Left colon (tissue), 2 donors: ENCODE measurements around the gene CCNJ. TPM values are rescaled to one million over a fixed set of nuclear protein-coding genes. Genes with fewer than 3 reads are reported as not detected.
"Not testable (repeated sequence)": the region's sequence is repeated elsewhere in the genome, so short reads cannot be mapped to it uniquely, and the experiment has no call there.

Experiments
- ATAC-seq: fragments of 200-7000 bp; cut with Tn5 transposase; one replicate; pipeline ENCODE4 v1.9.1; 2020; ENCODE audit warnings: mild to moderate bottlenecking, moderate library complexity
- DNase-seq, 2 donors: peaks; one replicate each; pipeline ENCODE4 v3.0.0-alpha.2; 2020
- intact Hi-C, 2 donors: fragments of 100-400 bp; cut with DNase I in 1 of 2; cut with micrococcal nuclease in 1 of 2; formaldehyde crosslinking; loops; one replicate each; pipeline versions ENCODE4 v1.11.2 to v1.14.0; 2022; cut with DNase I, micrococcal nuclease
- total RNA-seq, 2 donors: library from RNA; stranded (reverse); fragmentation: NEBNext Ultra II Directional; extraction: Animal tissue kit (Norgen Biotek cat#: 25700); gene quantifications; one replicate each; pipeline ENCODE4 v1.2.1, GENCODE V29; 2021
- donor health status: DM: no; HTN: no; CAD: no.
- donor health status: DM: yes; HTN: yes; CAD: no.

The CCNJ gene
- total RNA-seq, 2 donors from 2014 or later: 5.9 to 6.4 TPM

DNA sequence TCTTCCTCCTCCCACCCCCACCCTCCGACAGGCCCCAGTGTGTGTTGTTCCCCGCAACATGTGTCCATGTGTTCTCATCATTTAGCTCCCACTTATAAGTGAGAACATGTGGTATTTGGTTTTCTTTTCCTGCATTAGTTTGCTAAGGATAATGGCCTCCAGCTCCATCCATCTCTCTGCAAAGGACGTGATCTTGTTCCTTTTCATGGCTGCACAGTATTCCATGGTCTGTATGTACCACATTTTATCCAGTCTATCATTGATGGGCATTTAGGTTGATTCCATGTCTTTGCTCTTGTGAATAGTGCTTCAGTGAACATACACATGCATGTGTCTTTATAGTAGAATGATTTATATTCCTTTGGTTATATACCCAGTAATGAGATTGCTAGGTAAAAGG, 4.5 kb downstream of the CCNJ start:
- DNase-seq, intact Hi-C loops, ATAC-seq: not testable (repeated sequence)

GRCh38 chr10:96049340-96049739, 6.0 kb downstream of the CCNJ start:
- intact Hi-C loops: no loop called here
- ATAC-seq (no peak), DNase-seq (no peak)

- ATAC-seq: no peak
- intact Hi-C loops: no loop called here
These were observed 10.6 kb downstream of the CCNJ start for GRCh38 chr10:96053985-96054384.

DNA sequence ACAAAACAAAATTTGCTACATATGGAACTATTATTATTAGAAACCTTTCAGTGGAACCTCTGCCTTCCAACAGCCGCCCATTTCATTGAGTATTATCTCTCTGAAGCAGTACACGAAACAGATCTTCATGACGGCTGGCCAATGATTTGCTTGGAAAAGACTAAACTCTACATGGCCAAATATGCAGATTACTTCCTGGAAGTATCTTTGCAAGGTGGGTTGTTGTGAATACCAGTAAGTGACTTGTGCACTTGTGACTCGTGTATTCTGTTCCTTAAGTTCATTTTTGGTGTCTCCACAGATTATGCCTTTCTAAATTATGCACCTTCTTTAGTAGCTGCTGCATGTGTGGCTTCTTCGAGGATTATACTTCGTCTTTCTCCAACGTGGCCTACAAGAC, 13.4 kb downstream of the CCNJ start:
- intact Hi-C loops: no loop called here
- DNase-seq (no peak), ATAC-seq (no peak)

More at GRCh38 chr10:96053985-96054384, 10.6 kb downstream of the CCNJ start:
- no peak for DNase-seq

DNA sequence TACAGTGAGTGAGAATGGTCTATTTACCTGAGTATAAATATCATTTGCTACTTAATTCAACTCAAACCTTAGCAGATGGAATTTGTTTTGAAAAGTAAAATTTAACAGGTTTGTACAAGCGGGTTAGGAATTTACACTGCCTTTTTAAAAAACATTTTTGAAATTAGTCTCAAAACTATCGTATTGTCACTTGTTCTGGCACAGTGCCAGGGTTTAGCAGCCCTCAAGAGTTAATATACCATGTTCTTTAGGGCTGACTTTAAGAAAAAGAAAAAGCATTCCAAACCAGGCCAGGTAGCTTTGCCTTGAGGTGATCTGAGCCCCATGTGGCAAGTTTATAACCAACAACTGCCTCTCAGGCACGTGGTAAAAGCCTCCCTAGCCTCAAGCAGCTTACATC, 17.8 kb downstream of the CCNJ start:
- intact Hi-C loops: no loop called here

DNA sequence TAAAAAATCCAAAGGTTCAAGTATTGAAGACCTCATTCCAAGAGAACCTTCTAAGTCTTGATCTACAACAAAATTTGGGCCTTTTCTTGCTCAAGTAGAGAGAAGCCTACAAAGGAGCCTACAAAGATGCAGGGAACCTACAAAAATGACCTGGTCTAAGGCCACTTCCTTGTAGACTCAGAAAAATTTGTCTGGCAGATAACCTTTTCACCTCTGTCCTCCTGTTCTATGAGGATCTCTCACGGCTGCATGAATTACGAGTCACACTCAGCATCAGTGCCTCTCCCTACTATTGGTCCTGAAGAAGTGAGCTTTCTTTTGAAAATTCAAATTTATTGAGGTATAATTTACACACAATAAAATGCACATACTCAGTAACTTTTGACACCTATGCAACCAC, 29.3 kb downstream of the CCNJ start:
- intact Hi-C loops: no loop called here
- ATAC-seq (no peak), DNase-seq (no peak)

More for the DNA sequence above, 17.8 kb downstream of the CCNJ start:
- no peak for ATAC-seq
- no peak for DNase-seq

DNA sequence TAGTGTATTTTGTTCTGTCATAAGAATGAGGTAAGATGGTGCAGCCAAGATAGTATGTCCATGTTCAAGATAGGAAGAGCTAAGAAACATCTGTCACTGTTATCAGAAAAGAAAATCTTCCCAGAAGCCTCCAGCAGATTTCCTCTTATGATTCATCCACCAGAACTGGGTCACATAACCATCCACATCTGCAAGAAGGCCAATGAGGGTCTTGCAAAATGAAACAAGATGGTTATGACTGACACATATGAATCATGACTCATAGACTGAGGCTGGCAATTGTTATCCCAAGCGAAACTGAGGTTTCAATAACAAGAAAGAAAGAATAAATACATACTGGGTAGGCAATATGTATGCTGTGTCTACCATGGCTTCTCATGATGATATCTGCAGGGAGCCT, 30.3 kb downstream of the CCNJ start:
- intact Hi-C loops: no loop called here
- ATAC-seq (no peak), DNase-seq (no peak)

GRCh38 chr10:96074776-96075175, 31.4 kb downstream of the CCNJ start:
- DNase-seq (no peak), ATAC-seq (no peak)
- intact Hi-C loops: no loop called here

DNA sequence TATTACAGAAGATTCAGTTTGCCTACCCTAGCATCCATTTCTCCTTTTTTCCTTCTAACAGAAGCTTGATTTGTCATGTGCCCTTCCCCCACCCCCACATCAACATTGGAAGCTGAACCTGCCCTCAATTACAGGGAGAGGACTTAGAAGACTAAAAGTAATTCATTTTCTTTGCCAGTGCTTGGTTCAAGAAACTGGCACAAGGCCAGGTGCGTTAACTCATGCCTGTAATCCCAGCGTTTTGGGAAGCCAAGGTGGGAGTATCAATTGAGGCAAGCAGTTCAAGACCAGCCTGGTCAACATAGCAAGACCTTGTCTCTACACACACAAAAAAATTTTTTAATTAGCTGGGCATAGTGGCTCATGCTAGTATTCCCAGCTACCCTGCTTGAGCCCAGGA, 32.6 kb downstream of the CCNJ start:
- intact Hi-C loops: no loop called here
- ATAC-seq: no peak
- DNase-seq: no peak

GRCh38 chr10:96077156-96077555, 33.8 kb downstream of the CCNJ start:
- DNase-seq (no peak), ATAC-seq (no peak)
- intact Hi-C loops: no loop called here

DNA sequence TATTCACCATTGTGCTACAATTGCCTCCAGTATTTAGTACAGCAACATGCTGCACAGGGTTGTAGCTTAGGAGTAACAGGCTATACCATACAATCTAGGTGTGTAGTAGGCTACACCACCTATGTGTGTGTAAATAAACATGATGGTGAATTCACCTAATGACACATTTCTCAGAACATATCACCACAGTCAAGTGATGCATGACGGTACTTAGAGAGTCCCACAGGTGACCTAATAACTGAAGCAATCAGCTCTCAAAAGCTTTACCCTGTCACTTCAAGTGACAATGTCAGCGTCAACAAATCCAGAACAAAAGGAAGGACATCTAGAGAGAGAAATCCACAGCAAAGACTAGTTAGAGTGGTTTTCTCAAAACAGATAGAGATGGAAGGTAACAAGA, 38.8 kb downstream of the CCNJ start:
- intact Hi-C loops: no loop called here
- no peak for DNase-seq
- no peak for ATAC-seq

GRCh38 chr10:96082748-96083147, 39.4 kb downstream of the CCNJ start:
- ATAC-seq: no peak
- intact Hi-C loops: no loop called here

GRCh38 chr10:96089116-96089515, 45.7 kb downstream of the CCNJ start:
- ATAC-seq (peak; percentile 62), DNase-seq (no peak)
- intact Hi-C loops: no loop called here

More at GRCh38 chr10:96082748-96083147, 39.4 kb downstream of the CCNJ start:
- no peak for DNase-seq

DNA sequence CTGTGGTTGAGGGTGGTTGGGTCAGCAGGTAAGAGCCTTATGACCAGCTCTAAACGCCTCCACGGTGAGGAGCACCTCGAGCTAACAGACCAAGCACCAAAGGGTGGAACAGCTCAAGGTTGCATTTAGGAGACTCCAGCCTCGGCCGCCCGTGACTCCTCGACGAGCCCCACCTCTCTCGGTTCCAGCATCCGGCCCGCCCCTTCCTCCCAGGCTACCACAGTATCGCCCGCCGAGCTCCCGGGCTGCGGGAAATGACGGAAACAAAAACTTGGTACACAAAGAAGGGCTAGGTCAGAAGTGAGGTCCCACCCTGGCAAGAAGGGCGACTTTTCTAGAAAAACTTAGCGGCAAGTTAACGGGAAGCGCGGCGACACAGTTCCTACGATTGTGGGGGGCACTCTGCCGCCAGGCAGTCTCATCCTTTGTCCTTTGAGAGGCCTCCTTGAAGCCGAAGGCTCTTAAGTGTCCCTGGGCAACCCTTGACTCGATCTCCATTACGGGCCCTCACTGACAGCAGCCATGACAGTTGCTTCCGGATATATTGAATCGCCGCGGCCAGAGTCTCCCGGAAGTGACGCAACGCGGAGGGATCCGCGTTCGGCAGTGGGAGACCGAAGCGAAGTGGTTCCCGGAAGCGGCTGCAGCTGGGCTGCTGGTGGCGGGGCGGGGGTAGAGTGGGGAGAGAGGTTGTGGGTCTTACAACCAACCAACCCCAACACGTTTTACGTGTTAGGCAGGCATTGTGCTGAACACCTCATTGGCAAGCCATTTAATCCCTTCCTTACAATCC, 46.5 kb downstream of the CCNJ start:
- ATAC-seq (peak; percentile 93), DNase-seq (peak; percentile 92 to 95)
- intact Hi-C loops: no loop called here

DNA sequence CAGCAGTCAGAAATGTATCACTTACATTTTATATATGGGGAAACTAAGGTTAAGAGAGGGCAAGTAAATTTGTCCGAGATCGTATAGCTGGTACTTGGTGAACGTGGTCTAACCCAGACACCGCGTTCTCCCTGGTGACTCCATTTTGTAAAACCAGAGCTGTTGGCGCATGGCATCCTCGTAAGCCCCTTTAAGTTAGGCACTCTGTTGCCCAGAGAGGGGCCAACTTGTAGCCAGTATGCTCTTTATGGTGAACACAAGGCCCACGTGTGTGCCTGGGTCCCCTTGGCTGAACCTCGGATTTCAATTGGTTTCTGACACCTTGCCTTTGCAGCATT, 47.0 kb downstream of the CCNJ start:
- no peak for ATAC-seq
- intact Hi-C loops: no loop called here
- no peak for DNase-seq

GRCh38 chr10:96092999-96093767, 49.8 kb downstream of the CCNJ start:
- no peak for ATAC-seq
- intact Hi-C loops: no loop called here
- no peak for DNase-seq

- intact Hi-C loops: no loop called here
- no peak for DNase-seq
- no peak for ATAC-seq
These were observed 50.6 kb downstream of the CCNJ start for GRCh38 chr10:96093948-96094347.

- DNase-seq (no peak), ATAC-seq (no peak)
- intact Hi-C loops: no loop called here
These were observed 53.6 kb downstream of the CCNJ start for GRCh38 chr10:96096958-96097357.

DNA sequence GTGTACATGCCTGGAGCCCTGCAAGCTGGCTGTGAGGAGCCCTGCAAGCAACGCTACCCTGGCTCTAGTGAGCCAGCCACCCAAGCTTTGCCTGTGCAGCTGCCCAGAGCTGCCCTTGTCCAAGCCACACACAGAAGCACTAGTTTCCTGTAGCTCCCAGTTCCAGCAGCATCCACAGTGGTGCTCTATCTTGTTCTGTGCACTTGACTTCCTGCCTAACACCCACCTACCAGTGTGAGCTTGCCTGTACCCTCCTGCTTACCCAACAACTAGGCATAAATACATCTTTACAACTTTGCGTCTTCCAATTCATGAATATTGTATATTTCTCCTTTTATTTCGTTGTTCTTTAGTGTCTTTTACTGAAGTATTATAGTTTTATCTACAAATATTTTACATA, 54.5 kb downstream of the CCNJ start:
- intact Hi-C loops: no loop called here
- DNase-seq (no peak), ATAC-seq (no peak)

DNA sequence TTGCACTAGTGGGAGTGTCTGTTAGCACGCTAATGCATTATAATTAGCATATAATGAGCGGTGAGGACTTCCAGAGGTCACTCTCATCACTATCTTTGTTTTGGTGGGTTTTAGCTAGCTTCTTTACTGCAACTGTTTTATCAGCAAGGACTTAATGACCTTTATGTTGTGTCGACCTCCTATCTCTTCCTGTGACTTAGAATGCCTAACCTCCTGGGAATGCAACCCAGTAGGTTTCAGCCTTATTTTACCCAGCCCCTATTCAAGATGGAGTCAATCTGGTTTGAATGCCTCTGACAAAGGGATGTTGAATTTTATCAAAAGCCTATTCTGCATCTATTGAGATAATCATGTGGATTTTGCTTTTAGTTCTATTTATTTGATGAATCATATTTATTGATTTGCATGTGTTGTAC, 64.2 kb downstream of the CCNJ start:
- DNase-seq: no peak
- intact Hi-C loops: no loop called here
- ATAC-seq: no peak
